Fibroblast of the aortic adventitia (primary cell): Measurements from ENCODE around the gene A1BG. TPM values are rescaled to one million over a fixed set of nuclear protein-coding genes. Genes with fewer than 3 reads are reported as not detected.

Experiments
- DNase-seq: peaks from one replicate; pipeline ENCODE4 v3.0.0-alpha.2; 2010; ENCODE audit warnings: low read depth
- H3K4me3 ChIP-seq: 2 replicates; pipeline ENCODE4 v1.5.1; 2011; ENCODE audit warnings: low read depth, mild to moderate bottlenecking, control low read depth, low read length, moderate library complexity
- total RNA-seq: library from RNA; depleted of rRNA; stranded (reverse); fragments of >200 nt; gene quantifications from 2 replicates; pipeline ENCODE4 v1.2.3, GENCODE V29; 2012; ENCODE audit warnings: low replicate concordance
- TF ChIP-seq, protein P1 (sequence below): IDR thresholded peaks from 2 replicates; pipeline ENCODE4 v1.5.1; 2011; ENCODE audit warnings: mild to moderate bottlenecking, low read length, control low read depth, inconsistent platforms; ENCODE audit not compliant: insufficient read depth

A1BG gene
- total RNA-seq, 1 donor = 6.8 TPM

- no peak overlapping the region for H3K4me3 ChIP-seq
- no peak for DNase-seq
- TF ChIP-seq, protein P1, sequence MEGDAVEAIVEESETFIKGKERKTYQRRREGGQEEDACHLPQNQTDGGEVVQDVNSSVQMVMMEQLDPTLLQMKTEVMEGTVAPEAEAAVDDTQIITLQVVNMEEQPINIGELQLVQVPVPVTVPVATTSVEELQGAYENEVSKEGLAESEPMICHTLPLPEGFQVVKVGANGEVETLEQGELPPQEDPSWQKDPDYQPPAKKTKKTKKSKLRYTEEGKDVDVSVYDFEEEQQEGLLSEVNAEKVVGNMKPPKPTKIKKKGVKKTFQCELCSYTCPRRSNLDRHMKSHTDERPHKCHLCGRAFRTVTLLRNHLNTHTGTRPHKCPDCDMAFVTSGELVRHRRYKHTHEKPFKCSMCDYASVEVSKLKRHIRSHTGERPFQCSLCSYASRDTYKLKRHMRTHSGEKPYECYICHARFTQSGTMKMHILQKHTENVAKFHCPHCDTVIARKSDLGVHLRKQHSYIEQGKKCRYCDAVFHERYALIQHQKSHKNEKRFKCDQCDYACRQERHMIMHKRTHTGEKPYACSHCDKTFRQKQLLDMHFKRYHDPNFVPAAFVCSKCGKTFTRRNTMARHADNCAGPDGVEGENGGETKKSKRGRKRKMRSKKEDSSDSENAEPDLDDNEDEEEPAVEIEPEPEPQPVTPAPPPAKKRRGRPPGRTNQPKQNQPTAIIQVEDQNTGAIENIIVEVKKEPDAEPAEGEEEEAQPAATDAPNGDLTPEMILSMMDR = no peak
Measured at GRCh38 chr19:58394821-58395219, 41.5 kb upstream of the A1BG start.

GRCh38 chr19:58393725-58394033 is 40.4 kb upstream of the A1BG start:
- DNase-seq = no peak
- no peak overlapping the region for H3K4me3 ChIP-seq
- TF ChIP-seq, protein P1 = no peak

GRCh38 chr19:58392945-58393724 is 39.8 kb upstream of the A1BG start:
- H3K4me3 ChIP-seq = no peak overlapping the region
- no peak for DNase-seq
- TF ChIP-seq, protein P1 = no peak

DNA sequence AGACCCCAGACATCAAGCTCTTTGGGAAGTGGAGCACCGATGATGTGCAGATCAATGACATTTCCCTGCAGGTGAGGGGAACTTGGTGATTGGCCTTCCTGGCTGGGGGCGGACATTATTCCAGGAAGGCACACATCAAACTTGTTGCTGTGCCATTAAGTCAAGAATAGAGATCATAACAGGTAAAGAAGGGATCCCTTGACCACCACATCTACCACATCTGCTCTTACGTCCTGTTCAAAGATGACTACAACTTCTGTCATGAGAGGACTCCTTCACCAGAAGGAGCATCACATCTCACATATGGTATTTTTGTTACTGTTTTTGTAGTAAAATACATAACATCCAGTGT is 34.9 kb upstream of the A1BG start:
- DNase-seq = no peak
- TF ChIP-seq, protein P1 = no peak
- peak overlapping the region; percentile 96 for H3K4me3 ChIP-seq

DNA sequence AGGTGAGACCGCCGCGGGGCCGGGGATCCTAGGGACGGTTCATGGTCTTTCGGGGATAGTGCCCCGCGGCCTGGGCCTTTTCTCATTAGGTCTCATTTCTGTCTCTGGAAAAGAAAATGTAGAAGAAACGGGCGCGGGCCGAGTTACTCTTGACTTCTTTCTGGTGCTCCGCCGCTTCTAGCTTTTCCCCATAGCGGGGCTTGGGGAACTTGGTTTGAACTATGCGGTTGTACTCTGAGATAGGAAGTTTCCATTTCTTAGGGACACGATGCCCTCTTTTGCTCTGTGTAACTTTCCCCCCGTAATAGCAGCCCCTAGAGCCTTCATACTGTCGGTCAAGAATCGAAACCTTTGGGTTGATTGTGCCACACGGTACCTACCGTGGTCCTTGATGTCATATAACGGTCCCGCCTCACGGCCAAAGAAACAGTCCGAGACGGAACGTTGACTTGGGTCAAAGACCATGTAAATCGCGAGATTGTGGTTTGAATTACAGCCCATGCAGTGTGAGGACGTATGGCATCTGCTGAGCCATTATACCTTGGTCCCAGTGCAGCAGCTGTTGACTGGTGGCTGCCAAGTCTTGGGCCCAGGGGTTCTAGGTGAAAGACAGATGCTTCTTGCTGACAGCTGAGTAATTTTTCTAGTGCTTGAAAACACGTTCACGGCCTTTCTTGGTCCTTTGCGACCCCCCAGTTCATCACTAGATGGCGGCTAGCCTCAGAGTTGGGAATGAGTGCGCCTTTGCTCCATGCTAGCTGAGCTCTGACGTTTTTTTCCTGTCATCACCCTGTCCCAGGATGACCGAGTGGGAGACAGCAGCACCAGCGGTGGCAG is 34.3 kb upstream of the A1BG start:
- no peak for DNase-seq
- peak overlapping the region; percentile 96 for H3K4me3 ChIP-seq
- TF ChIP-seq, protein P1 = no peak

DNA sequence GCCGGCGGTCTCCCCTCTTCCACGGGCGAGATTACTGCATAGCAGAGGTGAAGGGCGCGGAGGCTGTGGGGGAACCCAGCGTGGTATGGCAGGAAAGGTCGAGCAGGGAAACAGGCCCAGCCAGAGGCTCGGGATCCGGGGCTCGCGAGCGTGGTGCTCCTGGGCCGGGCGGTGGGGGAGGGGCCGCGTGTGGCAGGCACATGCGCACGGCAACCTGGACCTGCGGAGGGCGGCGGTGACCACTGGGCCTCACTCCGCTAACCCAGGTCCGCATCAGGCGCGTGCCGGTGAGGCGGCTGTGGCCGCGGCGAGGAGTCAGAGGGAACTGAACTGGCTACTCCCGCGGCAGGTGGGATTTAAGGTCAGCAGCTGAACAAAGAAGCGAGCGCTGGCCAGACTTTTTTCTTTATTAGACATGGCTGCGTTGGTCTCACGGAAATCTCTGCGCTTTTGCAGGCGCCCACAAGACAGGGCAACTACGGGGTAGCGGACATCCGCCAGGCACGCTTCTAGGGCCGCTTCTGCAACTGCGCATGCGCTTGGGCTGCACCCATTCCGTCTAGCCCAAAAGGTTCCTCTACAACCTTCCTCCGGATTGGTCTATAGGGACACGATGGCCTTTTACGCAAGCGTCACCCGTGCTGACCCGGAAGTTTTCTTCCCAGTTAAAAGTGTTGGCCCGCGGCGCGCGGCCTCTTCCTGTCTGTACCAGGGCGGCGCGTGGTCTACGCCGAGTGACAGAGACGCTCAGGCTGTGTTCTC is 33.5 kb upstream of the A1BG start, which contains the start of gene RPS5:
Gene RPS5, plus strand, starts transcription at position 694 of the 762 bp plus-strand sequence. CDS start 869 bp downstream, outside the sequence.
- DNase-seq = peak; percentile 99
- H3K4me3 ChIP-seq = peak within 1 kb of the TSS; percentile 96
- TF ChIP-seq, protein P1 = no peak
